SK-N-MC (cell line): ENCODE results near the gene SESTD1.

Experiments used
- DNase-seq: peaks from one replicate; pipeline ENCODE4 v3.0.0-alpha.2; 2011; ENCODE audit warnings: low read depth, low spot score
- H3K27ac ChIP-seq: fragments of 200-600 bp; sonication (generic); 2 replicates; pipeline ENCODE4 v1.5.1; 2016; ENCODE audit warnings: mixed run types
- H3K36me3 ChIP-seq: fragments of 200-600 bp; sonication (generic); 2 replicates; pipeline ENCODE4 v1.6.1; 2017; ENCODE audit warnings: antibody characterized with exemption, low read length, mixed read lengths; ENCODE audit not compliant: insufficient read depth
- H3K4me3 ChIP-seq: fragments of 200-600 bp; sonication (generic); 2 replicates; pipeline ENCODE4 v1.5.1; 2016
- H3K9ac ChIP-seq: fragments of 200-600 bp; sonication (generic); 2 replicates; pipeline ENCODE4 v1.8.0; 2017; ENCODE audit warnings: mixed run types, mixed read lengths; ENCODE audit not compliant: insufficient read length
- H3K9me3 ChIP-seq: fragments of 200-600 bp; sonication (generic); 2 replicates; pipeline ENCODE4 v1.6.1; 2017; ENCODE audit warnings: low read depth, mild to moderate bottlenecking, antibody characterized with exemption, low read length, moderate library complexity, mixed read lengths
- EZH2 ChIP-seq: fragments of 200-600 bp; sonication (generic); IDR thresholded peaks from one replicate; pipeline ENCODE4 v1.6.1; 2017; ENCODE audit warnings: antibody characterized with exemption
- FOXP2 ChIP-seq: optimal IDR thresholded peaks from 2 replicates; pipeline ENCODE3; 2011; ENCODE audit warnings: mild to moderate bottlenecking, moderate library complexity; ENCODE audit not compliant: insufficient read depth; ENCODE audit errors: extremely low read length, control extremely low read depth
- POLR2AphosphoS5 ChIP-seq: IDR thresholded peaks from 2 replicates; pipeline ENCODE4 v1.6.1; 2012; ENCODE audit warnings: mild to moderate bottlenecking, low read depth, low read length, borderline replicate concordance

The SESTD1 gene

DNA sequence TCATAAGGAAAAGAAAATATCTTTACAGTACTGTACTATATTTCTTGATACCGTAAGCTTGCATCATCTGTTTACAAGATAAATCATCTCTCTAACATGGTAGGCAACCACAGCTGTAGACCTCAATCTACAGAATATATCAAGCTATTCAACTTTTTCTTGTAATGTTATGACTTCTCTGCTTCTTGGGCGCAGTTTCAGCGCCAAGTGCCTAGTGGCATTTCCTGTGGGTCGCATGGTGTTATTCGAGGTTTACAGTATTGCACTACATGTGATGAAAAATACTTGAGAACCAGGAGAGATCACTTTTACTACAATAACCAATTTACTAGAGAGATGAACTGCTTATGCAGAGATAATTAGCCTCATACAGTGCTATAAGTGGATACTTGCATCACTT is 34.0 kb upstream of the SESTD1 start:
- H3K4me3 ChIP-seq: peak overlapping the region; percentile 50; the same call in 1 of the 2 replicates
- H3K9me3 ChIP-seq: no peaks in the 10 kb centered on the region
- no peaks in the 10 kb centered on the region for H3K36me3 ChIP-seq
- DNase-seq: peak; percentile 89
- H3K27ac ChIP-seq: peak overlapping the region; percentile 76
- H3K9ac ChIP-seq: no peak overlapping the region
- TF ChIP-seq FOXP2: peak; percentile 86
- TF ChIP-seq EZH2: no peak

DNA sequence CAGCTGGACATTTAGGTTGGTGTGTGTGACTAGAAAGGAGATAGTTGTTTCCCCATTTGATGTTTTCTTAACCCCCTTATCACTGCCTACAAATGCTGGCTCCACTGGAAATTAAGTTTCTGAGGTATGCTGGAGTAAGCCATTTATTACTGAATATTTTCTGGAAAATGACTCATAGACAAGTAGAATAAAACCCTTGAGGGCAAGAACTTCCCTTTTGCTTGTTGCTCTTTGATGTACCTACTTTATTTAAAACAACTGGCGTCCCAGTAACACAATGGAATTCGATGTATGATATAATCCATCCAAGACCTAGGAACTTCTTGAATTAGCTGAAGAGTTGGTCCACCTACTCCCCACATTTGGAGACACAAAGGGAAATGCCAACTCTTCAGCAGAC is 33.3 kb upstream of the SESTD1 start:
- peak overlapping the region; percentile 50 for H3K4me3 ChIP-seq
- no peak overlapping the region for H3K9ac ChIP-seq
- H3K27ac ChIP-seq: peak overlapping the region; percentile 76
- no peaks in the 10 kb centered on the region for H3K36me3 ChIP-seq
- H3K9me3 ChIP-seq: no peaks in the 10 kb centered on the region
- DNase-seq: no peak
- TF ChIP-seq POLR2AphosphoS5: no peak
- no peak for TF ChIP-seq FOXP2
- no peak for TF ChIP-seq EZH2

DNA sequence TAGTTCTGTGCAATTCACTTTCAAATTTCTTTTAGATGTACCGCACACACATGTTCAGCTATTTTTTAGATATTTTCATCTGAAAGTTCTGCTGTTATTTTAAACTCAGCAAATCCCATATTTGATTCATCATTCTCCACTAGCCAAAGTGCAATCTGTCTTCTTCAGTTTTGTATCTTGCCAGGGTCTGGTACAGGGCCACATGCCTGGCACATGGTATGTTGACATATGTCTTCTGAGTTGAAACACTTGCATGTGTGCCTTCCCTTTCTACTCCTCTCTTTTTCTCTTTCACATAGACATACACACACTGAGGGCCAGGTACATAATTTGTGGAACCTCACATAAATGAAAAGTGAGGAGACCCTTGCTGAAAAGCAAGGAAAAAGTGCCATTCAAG is 25.7 kb upstream of the SESTD1 start:
- Histone ChIP-seq H3K9ac (no peak overlapping the region), H3K9me3 (no peaks in the 10 kb centered on the region), H3K36me3 (no peaks in the 10 kb centered on the region), H3K27ac (no peak overlapping the region), H3K4me3 (no peak overlapping the region)
- no peak for DNase-seq
- TF ChIP-seq FOXP2: no peak
- TF ChIP-seq EZH2: no peak
- TF ChIP-seq POLR2AphosphoS5: no peak

DNA sequence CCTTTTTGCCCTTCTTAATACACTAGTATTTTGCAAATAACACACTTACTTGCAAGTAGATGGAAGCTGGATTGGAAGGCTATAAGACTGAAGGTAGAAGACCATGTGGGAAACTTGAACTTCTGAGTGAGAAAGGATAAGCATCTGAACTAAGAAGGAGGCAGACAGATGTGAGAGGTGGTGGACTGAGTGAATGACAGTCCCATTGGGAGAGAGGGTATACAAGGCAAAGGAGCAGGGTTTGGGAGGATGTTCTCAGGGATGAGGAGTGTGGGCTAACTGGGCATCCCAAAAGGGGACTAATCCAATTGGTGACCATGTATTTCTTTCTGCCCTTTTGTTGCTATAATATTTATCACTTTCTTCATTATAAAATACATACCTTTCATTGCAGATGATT is 20.4 kb upstream of the SESTD1 start:
- no peaks in the 10 kb centered on the region for H3K36me3 ChIP-seq
- H3K4me3 ChIP-seq: no peak overlapping the region
- H3K27ac ChIP-seq: no peak overlapping the region
- DNase-seq: no peak
- no peak for TF ChIP-seq EZH2
- no peak for TF ChIP-seq POLR2AphosphoS5
- TF ChIP-seq FOXP2: no peak
- H3K9ac ChIP-seq: no peak overlapping the region
- no peaks in the 10 kb centered on the region for H3K9me3 ChIP-seq

DNA sequence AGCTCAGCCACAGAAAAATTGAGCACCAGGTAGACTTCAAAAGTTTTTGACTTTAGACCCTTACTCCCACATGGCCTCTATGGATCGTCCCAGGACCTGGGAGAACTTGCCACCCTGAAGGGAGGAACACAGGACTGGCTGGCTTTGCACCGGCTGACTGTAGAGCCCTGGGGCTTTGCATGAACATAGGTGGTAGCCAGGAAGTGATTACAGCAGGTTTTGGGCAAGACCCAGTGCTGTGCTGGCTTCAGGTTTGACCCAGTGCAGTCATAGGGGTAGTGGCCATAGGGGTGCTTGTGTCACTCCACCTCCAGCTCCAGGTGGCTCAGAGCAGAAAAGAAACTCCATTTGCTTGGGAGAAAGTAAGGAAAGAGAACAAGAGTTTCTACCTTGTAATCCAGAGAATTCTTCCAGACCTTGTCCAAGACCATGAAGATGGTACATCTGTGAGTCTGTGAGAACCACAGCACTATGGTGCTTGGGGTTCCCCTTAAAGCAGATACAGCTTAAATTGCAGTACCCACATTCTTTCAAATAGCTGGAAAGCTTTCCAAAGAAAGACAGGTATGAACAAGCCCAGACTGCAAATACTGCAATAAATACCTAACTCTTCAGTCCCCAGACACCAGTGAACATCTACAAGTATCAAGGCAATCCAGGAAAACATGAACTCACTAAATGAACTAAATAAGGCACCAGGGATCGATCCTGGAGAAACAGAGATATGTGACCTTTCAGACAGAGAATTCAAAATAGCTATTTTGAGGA is 13.0 kb upstream of the SESTD1 start:
- no peak overlapping the region for H3K9ac ChIP-seq
- no peak overlapping the region for H3K4me3 ChIP-seq
- TF ChIP-seq POLR2AphosphoS5 (no peak), FOXP2 (no peak), EZH2 (no peak)
- no peaks in the 10 kb centered on the region for H3K36me3 ChIP-seq
- no peak for DNase-seq
- no peaks in the 10 kb centered on the region for H3K9me3 ChIP-seq
- no peak overlapping the region for H3K27ac ChIP-seq

DNA sequence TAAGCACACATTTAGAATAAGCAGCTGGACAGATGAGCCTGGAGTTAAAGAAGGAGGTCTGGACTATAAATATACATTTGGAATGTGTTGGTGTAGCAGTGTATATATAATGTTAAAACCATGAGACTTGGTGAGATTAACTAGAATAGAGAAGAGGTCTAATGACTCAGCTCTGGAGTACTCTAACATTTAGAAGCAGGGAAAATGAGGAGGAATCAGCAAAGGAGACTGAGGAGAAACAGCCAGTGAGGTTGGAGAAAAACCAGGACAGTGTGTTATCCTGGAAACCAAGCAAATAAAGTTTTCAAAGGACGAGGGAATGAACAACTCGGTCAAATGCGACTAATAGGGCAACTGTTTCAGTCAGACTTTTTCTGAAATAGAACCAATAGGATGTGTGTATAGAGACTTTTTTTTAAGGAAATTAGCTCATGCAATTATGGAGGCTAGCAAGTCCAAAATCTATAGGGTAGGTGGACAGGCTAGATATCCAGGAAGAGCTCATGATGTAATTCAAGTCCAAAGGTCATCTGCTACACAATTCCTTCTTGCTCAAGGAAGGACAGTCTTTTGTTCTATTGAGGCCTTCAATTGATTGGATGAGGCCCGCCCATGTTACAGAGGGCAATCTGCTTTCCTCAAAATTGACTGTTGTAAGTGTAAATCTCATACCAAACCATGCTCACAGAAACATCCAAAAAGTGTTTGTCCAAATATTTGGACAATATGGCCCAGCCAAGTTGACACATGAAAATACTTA is 10.8 kb upstream of the SESTD1 start:
- H3K9me3 ChIP-seq: no peaks in the 10 kb centered on the region
- H3K4me3 ChIP-seq: no peak overlapping the region
- H3K36me3 ChIP-seq: no peaks in the 10 kb centered on the region
- no peak overlapping the region for H3K27ac ChIP-seq
- TF ChIP-seq EZH2 (no peak), FOXP2 (no peak), POLR2AphosphoS5 (no peak)
- no peak overlapping the region for H3K9ac ChIP-seq
- DNase-seq: no peak

DNA sequence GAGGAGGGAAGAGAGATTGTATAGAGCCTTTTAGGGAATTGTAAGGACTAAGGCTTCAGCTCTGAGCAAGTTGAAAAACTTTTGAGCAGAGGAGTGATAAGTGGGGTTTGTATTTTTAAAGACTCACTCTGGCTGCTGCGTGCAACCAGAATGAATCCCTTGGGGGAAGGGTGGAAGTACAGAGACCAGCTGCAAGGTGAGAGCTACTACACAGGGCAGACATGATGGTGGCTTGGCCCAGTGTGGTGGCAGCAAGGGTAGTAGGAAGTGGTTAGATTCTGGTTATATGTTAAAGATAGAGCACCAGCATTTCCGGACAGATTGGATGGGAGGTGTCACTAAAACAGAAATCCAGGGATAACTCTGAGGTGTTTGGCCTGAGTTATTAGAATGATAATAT is 10.1 kb upstream of the SESTD1 start:
- H3K27ac ChIP-seq: no peak overlapping the region
- DNase-seq: no peak
- H3K9me3 ChIP-seq: no peaks in the 10 kb centered on the region
- no peak overlapping the region for H3K4me3 ChIP-seq
- H3K9ac ChIP-seq: no peak overlapping the region
- H3K36me3 ChIP-seq: no peaks in the 10 kb centered on the region
- TF ChIP-seq POLR2AphosphoS5 (no peak), EZH2 (no peak), FOXP2 (no peak)

DNA sequence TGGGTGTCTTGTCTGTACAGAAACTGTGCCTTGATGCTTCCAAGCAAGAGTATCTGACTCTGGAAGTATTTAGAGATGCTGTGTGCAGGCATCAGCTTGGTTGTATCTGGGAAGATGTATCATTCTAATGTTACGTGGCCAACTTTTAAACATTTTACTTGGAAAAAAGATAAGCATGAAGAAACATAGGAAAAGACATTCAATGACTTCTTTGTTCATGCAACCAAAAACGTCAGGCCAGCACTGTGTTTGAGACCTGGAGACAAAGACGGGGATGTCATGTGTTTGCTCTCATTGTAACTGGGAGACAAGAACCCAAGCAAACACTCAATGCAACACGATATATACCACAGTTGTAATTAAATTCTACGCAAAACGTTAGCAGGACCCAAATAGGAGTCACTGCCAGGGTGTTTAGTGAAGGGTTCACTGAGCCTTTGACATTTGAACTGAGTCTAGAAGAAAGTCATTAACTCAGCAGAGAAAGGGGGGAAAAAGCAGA is 8.9 kb upstream of the SESTD1 start:
- no peak for DNase-seq
- Histone ChIP-seq H3K27ac (no peak overlapping the region), H3K4me3 (no peak overlapping the region), H3K9ac (no peak overlapping the region), H3K36me3 (no peaks in the 10 kb centered on the region), H3K9me3 (no peaks in the 10 kb centered on the region)
- TF ChIP-seq POLR2AphosphoS5: no peak
- no peak for TF ChIP-seq FOXP2
- no peak for TF ChIP-seq EZH2
